Measurements from ENCODE around the gene ADGRG1. TPM values are rescaled to one million over a fixed set of nuclear protein-coding genes. Genes with fewer than 3 reads are reported as not detected.

ADGRG1 gene
- total RNA-seq, 1 experiment from 2014 or later: 13.1 TPM

- Histone ChIP-seq H3K27ac (ENCODE audit: low read length) (no peak overlapping the region), H3K4me3 (ENCODE audit: low read depth in 2 of 2, low read length in 2 of 2) (no peak overlapping the region), H3K27me3 (ENCODE audit: control insufficient read depth, insufficient read depth, low read length) (no peaks in the 10 kb centered on the region), H3K9me3 (ENCODE audit: control insufficient read depth, insufficient read depth, low read depth, low read length) (no peaks in the 10 kb centered on the region), H3K36me3 (ENCODE audit: control insufficient read depth, insufficient read depth, low read length) (no peaks in the 10 kb centered on the region), H3K4me1 (ENCODE audit: control insufficient read depth, insufficient read depth, low read length) (peaks cover 10% of the 10 kb centered on the region)
- ATAC-seq (no peak), DNase-seq (ENCODE audit: low read depth, low spot score) (no peak)
- in situ Hi-C loops (cut with HindIII; ENCODE audit: low pct_unique_long_range_greater_than_20kb, low sequenced_read_pairs) (no loop called here), intact Hi-C loops (cut with micrococcal nuclease; ENCODE audit: unreplicated experiment) (no loop called here)
- POLR2A ChIA-PET: no interaction called here
- no peak for TF ChIP-seq POLR2AphosphoS5 (IDR thresholded peaks at IDR 0.05; ENCODE audit: low read depth, low read length)
- no peak for TF ChIP-seq CTCF (IDR thresholded peaks at IDR 0.05)
- no peak for TF ChIP-seq TCF7L2 (IDR thresholded peaks at IDR 0.05; ENCODE audit: low read depth, low read length)
- TF ChIP-seq REST (IDR thresholded peaks at IDR 0.05; ENCODE audit: insufficient read depth in 1 of 2, low read depth in 2 of 2, low read length in 1 of 2): no peak
- TF ChIP-seq SIN3A (IDR thresholded peaks at IDR 0.05; ENCODE audit: borderline replicate concordance, insufficient read depth, low read depth, low read length): no peak
- CTCF ChIA-PET: interaction anchor here (0.6 kb wide), 1 partner anchor 17 kb away, joined by 3 read pairs; no protein-coding TSS in a partner anchor
- no TSS peak for BruUV-seq (replicated peaks)
Measured at GRCh38 chr16:57637424-57637823, 9.0 kb downstream of the ADGRG1 start.

GRCh38 chr16:57637965-57638364 lies 9.5 kb downstream of the ADGRG1 start:
- no TSS peak for BruUV-seq (replicated peaks)
- Histone ChIP-seq H3K27ac (ENCODE audit: low read length) (no peak overlapping the region), H3K4me3 (ENCODE audit: low read depth in 2 of 2, low read length in 2 of 2) (no peak overlapping the region), H3K4me1 (ENCODE audit: control insufficient read depth, insufficient read depth, low read length) (peaks cover 5% of the 10 kb centered on the region; the same call in 1 of the 2 replicates), H3K27me3 (ENCODE audit: control insufficient read depth, insufficient read depth, low read length) (no peaks in the 10 kb centered on the region), H3K36me3 (ENCODE audit: control insufficient read depth, insufficient read depth, low read length) (no peaks in the 10 kb centered on the region), H3K9me3 (ENCODE audit: control insufficient read depth, insufficient read depth, low read depth, low read length) (no peaks in the 10 kb centered on the region)
- ChIA-PET POLR2A (interaction anchor here (0.6 kb wide), 1 partner anchor 29 kb away, joined by 8 read pairs; no protein-coding TSS in a partner anchor), CTCF (no interaction called here)
- no peak for ATAC-seq
- no peak for DNase-seq (ENCODE audit: low read depth, low spot score)
- TF ChIP-seq SIN3A (IDR thresholded peaks at IDR 0.05; ENCODE audit: borderline replicate concordance, insufficient read depth, low read depth, low read length) (no peak), CTCF (IDR thresholded peaks at IDR 0.05) (no peak), REST (IDR thresholded peaks at IDR 0.05; ENCODE audit: insufficient read depth in 1 of 2, low read depth in 2 of 2, low read length in 1 of 2) (no peak), POLR2AphosphoS5 (IDR thresholded peaks at IDR 0.05; ENCODE audit: low read depth, low read length) (no peak), TCF7L2 (IDR thresholded peaks at IDR 0.05; ENCODE audit: low read depth, low read length) (no peak)
- intact Hi-C loops (cut with micrococcal nuclease; ENCODE audit: unreplicated experiment): no loop called here
- in situ Hi-C loops (cut with HindIII; ENCODE audit: low pct_unique_long_range_greater_than_20kb, low sequenced_read_pairs): no loop called here
